Measurements from ENCODE around the gene RNF14. TPM values are rescaled to one million over a fixed set of nuclear protein-coding genes. Genes with fewer than 3 reads are reported as not detected.

Gene RNF14
- total RNA-seq, 1 experiment from 2014 or later: 20.1 TPM

DNA sequence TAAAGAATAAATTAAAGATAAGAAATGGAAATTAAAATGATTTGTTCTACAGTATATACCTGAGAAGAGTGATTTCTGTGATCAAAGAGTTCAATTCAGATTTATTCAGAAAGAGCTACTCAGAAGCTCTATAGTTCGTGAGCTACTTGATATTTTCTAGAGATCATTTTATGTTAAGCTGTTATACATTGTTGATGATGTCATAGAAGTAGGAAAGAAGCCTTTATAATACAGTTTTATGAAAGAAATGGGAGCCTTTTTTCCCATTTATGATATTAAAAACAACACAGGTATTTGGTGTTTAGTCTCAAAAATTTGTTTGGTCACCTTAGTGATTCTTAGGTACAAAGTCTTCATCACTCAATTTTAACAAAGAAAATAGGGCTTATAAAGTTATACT is 20.8 kb downstream of the RNF14 start:
- Histone ChIP-seq H4K5ac (ENCODE audit: insufficient read length, low read depth, low read length) (no peak overlapping the region), H2BK20ac (ENCODE audit: low read depth, low read length, poor library complexity, severe bottlenecking) (no peak overlapping the region), H3K27me3 (ENCODE audit: insufficient read depth, low read length) (no peaks in the 10 kb centered on the region), H2AK5ac (ENCODE audit: insufficient read length, low read length) (no peak overlapping the region), H3K56ac (ENCODE audit: insufficient read length, low read depth, low read length) (no peak overlapping the region), H2BK120ac (ENCODE audit: low read depth, low read length, poor library complexity, severe bottlenecking) (no peak overlapping the region), H2AFZ (ENCODE audit: low read length) (no peak overlapping the region), H3K27ac (ENCODE audit: insufficient read length, low read depth, low read length) (no peak overlapping the region), H3K9me3 (ENCODE audit: control insufficient read depth, low read depth, low read length) (no peaks in the 10 kb centered on the region), H3K9ac (ENCODE audit: extremely low read depth, insufficient read length, low read length) (no peak overlapping the region), H3T11ph (ENCODE audit: low read length) (no peak overlapping the region), H3K23me2 (ENCODE audit: insufficient read length, low read depth, low read length, poor library complexity, severe bottlenecking) (no peaks in the 10 kb centered on the region), H3K79me1 (ENCODE audit: insufficient read depth, low read depth, low read length, poor library complexity, severe bottlenecking) (no peaks in the 10 kb centered on the region), H4K20me1 (ENCODE audit: control insufficient read depth, insufficient read depth, insufficient read length) (no peaks in the 10 kb centered on the region), H3K79me2 (ENCODE audit: insufficient read depth, low read length) (no peaks in the 10 kb centered on the region), H2BK12ac (ENCODE audit: insufficient read length, low read depth, low read length) (no peak overlapping the region), H3K18ac (ENCODE audit: insufficient read length, low read depth, low read length) (no peak overlapping the region), H3K4ac (ENCODE audit: low read depth, low read length) (no peak overlapping the region), H3K4me2 (ENCODE audit: insufficient read depth, insufficient read length, low read length) (no peak overlapping the region), H2BK15ac (ENCODE audit: low read depth, low read length) (no peak overlapping the region), H4K8ac (replicated peaks; ENCODE audit: insufficient read length, low read depth, low read length) (no peak overlapping the region), H3K23ac (ENCODE audit: insufficient read length, low read depth, low read length) (no peak overlapping the region), H4K91ac (ENCODE audit: insufficient read length, low read depth, low read length) (no peak overlapping the region), H2BK5ac (ENCODE audit: insufficient read length, low read length) (no peak overlapping the region), H3K4me1 (ENCODE audit: insufficient read depth, low read length) (no peaks in the 10 kb centered on the region), H3K14ac (ENCODE audit: insufficient read depth, low read length) (no peak overlapping the region)
- TF ChIP-seq, protein P1, sequence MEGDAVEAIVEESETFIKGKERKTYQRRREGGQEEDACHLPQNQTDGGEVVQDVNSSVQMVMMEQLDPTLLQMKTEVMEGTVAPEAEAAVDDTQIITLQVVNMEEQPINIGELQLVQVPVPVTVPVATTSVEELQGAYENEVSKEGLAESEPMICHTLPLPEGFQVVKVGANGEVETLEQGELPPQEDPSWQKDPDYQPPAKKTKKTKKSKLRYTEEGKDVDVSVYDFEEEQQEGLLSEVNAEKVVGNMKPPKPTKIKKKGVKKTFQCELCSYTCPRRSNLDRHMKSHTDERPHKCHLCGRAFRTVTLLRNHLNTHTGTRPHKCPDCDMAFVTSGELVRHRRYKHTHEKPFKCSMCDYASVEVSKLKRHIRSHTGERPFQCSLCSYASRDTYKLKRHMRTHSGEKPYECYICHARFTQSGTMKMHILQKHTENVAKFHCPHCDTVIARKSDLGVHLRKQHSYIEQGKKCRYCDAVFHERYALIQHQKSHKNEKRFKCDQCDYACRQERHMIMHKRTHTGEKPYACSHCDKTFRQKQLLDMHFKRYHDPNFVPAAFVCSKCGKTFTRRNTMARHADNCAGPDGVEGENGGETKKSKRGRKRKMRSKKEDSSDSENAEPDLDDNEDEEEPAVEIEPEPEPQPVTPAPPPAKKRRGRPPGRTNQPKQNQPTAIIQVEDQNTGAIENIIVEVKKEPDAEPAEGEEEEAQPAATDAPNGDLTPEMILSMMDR (conservative IDR thresholded peaks at IDR 0.05): no peak
- Mint-ChIP-seq H3K9me3 (no peaks in the 10 kb centered on the region), H3K27me3 (ENCODE audit: low read depth) (no peaks in the 10 kb centered on the region), H3K4me1 (no peaks in the 10 kb centered on the region), H3K4me3 (no peak overlapping the region), H3K27ac (no peak overlapping the region), H3K36me3 (ENCODE audit: insufficient read depth in 1 of 3, low read depth in 3 of 3) (peaks cover 6 to 35% (median 35%) of the 10 kb centered on the region in 3 experiments)
- DNase-seq: no peak
- WGBS (ENCODE audit: extremely low coverage, insufficient read length, low lambda C conversion rate): no CpG with 5 or more reads among the region's 1 CpG
